CD4-positive, CD25-positive, alpha-beta regulatory T cell (primary cell): Measurements from ENCODE around the gene SCTR. TPM values are rescaled to one million over a fixed set of nuclear protein-coding genes. Genes with fewer than 3 reads are reported as not detected.
A peak's percentile ranks its signal among the peaks of the same experiment; 100 is the strongest.

Experiments
- ATAC-seq, 2 donors: fragments of 150-1000 bp; cut with Tn5 transposase; one replicate each; pipeline ENCODE4 v1.10.0; 2021; ENCODE audit warnings: low read depth in 2 of 2, moderate number of reproducible peaks in 2 of 2, moderate library complexity in 1 of 2
- DNase-seq, 3 donors: peaks; one replicate each; pipeline versions ENCODE4 v3.0.0 to v3.0.0-alpha.2; 2012 to 2022; ENCODE audit warnings: mixed read lengths in 1 of 3
- H3K27ac ChIP-seq: one replicate; pipeline ENCODE4 v1.7.0; 2013; ENCODE audit warnings: mild to moderate bottlenecking, low read length; ENCODE audit not compliant: insufficient read depth, poor library complexity, severe bottlenecking
- H3K27me3 ChIP-seq: one replicate; pipeline ENCODE4 v1.7.0; 2013; ENCODE audit warnings: low read length; ENCODE audit not compliant: control insufficient read depth, insufficient read depth
- H3K36me3 ChIP-seq: one replicate; pipeline ENCODE4 v1.7.0; 2013; ENCODE audit warnings: mild to moderate bottlenecking, low read length, moderate library complexity; ENCODE audit not compliant: control insufficient read depth, insufficient read depth
- H3K4me1 ChIP-seq: 2 replicates; pipeline ENCODE4 v1.7.0; 2013; ENCODE audit warnings: mild to moderate bottlenecking, low read length; ENCODE audit not compliant: insufficient read depth, control insufficient read depth, poor library complexity, severe bottlenecking
- H3K4me3 ChIP-seq: one replicate; pipeline ENCODE4 v1.7.0; 2013; ENCODE audit warnings: low read depth, mild to moderate bottlenecking, low read length, moderate library complexity
- H3K9me3 ChIP-seq, 2 experiments: 1 replicate in 1 of 2; 2 replicates in 1 of 2; pipeline ENCODE4 v1.7.0; 2013; ENCODE audit warnings: low read length in 2 of 2, mild to moderate bottlenecking in 1 of 2, moderate library complexity in 1 of 2; ENCODE audit not compliant: control insufficient read depth in 2 of 2
- H3K27ac Mint-ChIP-seq, 3 donors: one replicate each; pipeline ENCODE4 v1.8.0; 2020 to 2022; ENCODE audit warnings: mild to moderate bottlenecking in 3 of 3, mixed read lengths in 3 of 3, moderate library complexity in 2 of 3
- H3K27me3 Mint-ChIP-seq: one replicate; pipeline ENCODE4 v1.8.0; 2022; ENCODE audit warnings: mild to moderate bottlenecking, mixed read lengths
- H3K36me3 Mint-ChIP-seq: one replicate; pipeline ENCODE4 v1.8.0; 2020; ENCODE audit warnings: mixed read lengths
- H3K4me1 Mint-ChIP-seq, 4 donors: one replicate each; pipeline ENCODE4 v1.8.0; 2020 to 2022; ENCODE audit warnings: mixed read lengths in 4 of 4, mild to moderate bottlenecking in 1 of 4
- H3K4me3 Mint-ChIP-seq, 4 donors: one replicate each; pipeline ENCODE4 v1.8.0; 2020 to 2022; ENCODE audit warnings: mild to moderate bottlenecking in 4 of 4, mixed read lengths in 4 of 4, moderate library complexity in 3 of 4
- H3K9me3 Mint-ChIP-seq, 7 donors: one replicate each; pipeline ENCODE4 v1.8.0; 2020 to 2022; ENCODE audit warnings: mixed read lengths in 7 of 7, mild to moderate bottlenecking in 3 of 7, moderate library complexity in 2 of 7
- polyA plus RNA-seq, 4 donors: library from polyadenylated mRNA; unstranded; fragments of 300-500 nt; fragmentation: Illumina TruSeq; gene quantifications; one replicate each; pipeline ENCODE4 v1.2.3, GENCODE V29; 2021
- total RNA-seq: library from RNA; stranded (reverse); gene quantifications from one replicate; pipeline ENCODE4 v1.2.3, GENCODE V29; 2022

The SCTR gene
- total and polyA plus RNA-seq, 5 donors from 2014 or later: not detected

DNA sequence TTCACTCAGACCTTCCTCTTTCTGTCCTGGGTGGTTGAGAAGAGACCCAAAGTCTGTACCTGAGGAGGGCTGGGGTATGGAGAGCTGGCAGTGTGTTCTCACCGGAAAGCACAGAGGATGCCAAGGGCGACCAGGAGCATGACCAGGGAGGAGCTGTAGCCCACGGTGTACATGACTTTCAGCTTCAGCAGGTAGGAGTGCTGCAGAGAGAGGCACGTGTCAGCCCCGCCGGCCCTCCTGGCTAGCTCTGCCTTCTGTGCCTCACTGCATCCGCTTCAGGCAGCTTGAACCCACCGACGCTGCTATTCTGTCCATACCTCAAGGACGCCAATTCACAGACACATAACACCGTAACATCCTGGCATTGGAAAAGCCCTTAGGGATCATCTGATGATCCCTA is 58.6 kb downstream of the SCTR start:
- H3K4me3 ChIP-seq: no peak overlapping the region
- no peaks in the 10 kb centered on the region for H3K4me1 Mint-ChIP-seq
- no peaks in the 10 kb centered on the region for H3K36me3 Mint-ChIP-seq

DNA sequence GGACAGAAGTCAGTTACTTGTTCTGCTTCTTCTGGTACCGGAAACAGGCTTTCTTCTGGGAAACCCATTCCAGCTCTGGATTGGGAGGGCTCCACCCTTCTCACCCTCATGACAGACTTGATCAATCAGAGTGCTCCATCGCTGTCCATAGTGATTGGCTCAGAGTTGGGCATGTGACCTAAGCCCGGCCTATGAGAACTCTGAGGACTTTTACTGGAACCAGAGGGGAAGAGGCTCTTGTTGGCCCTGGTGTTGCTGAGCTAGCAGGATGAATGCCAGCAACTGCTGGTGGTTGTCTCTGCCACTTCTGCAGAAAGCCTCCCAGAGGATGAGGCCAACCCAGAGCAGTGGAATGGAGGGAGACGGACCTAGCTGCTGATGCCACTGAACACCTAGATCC is 59.3 kb downstream of the SCTR start:
- ATAC-seq (no peak), DNase-seq (no peak)
- Histone ChIP-seq H3K27me3 (no peaks in the 10 kb centered on the region), H3K36me3 (no peaks in the 10 kb centered on the region), H3K27ac (no peak overlapping the region), H3K4me3 (no peak overlapping the region), H3K4me1 (no peaks in the 10 kb centered on the region), H3K9me3 (no peaks in the 10 kb centered on the region)
- H3K27me3 Mint-ChIP-seq: peaks cover 11% of the 10 kb centered on the region
- H3K4me3 Mint-ChIP-seq: no peak overlapping the region
- no peaks in the 10 kb centered on the region for H3K9me3 Mint-ChIP-seq
- H3K27ac Mint-ChIP-seq: no peak overlapping the region
- H3K4me1 Mint-ChIP-seq: no peaks in the 10 kb centered on the region
- H3K36me3 Mint-ChIP-seq: no peaks in the 10 kb centered on the region

More for the DNA sequence above, 58.6 kb downstream of the SCTR start:
- H3K27ac Mint-ChIP-seq: no peak overlapping the region
- no peak for ATAC-seq
- peaks cover 11% of the 10 kb centered on the region for H3K27me3 Mint-ChIP-seq
- H3K27me3 ChIP-seq: no peaks in the 10 kb centered on the region
- no peaks in the 10 kb centered on the region for H3K36me3 ChIP-seq
- DNase-seq: no peak
- H3K4me3 Mint-ChIP-seq: no peak overlapping the region
- H3K9me3 ChIP-seq: no peaks in the 10 kb centered on the region
- H3K9me3 Mint-ChIP-seq: no peaks in the 10 kb centered on the region
- no peaks in the 10 kb centered on the region for H3K4me1 ChIP-seq
- H3K27ac ChIP-seq: no peak overlapping the region

DNA sequence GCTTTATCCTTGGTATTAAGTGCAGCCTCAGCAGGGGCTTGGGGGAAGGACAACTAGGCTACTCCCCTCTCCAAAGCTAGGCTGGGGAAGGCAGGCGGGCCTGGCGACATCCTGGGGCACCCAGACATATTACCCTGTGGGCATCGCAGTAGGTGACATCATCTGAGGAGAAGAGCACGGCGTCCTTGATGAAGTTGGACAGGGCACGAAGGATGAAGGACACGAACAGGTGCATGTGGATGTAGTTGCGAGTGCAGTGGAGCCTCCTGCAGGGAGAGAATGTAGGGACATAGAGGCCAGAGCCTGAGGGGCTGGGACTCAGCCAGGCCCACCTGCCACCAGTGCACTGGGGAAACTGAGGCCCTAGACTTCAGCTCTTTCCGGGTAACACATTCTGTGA is 60.3 kb downstream of the SCTR start:
- Mint-ChIP-seq H3K27ac (no peak overlapping the region), H3K9me3 (no peaks in the 10 kb centered on the region), H3K36me3 (no peaks in the 10 kb centered on the region), H3K27me3 (peaks cover 12% of the 10 kb centered on the region), H3K4me1 (no peaks in the 10 kb centered on the region), H3K4me3 (no peak overlapping the region)
- Histone ChIP-seq H3K9me3 (no peaks in the 10 kb centered on the region), H3K27ac (no peak overlapping the region), H3K27me3 (no peaks in the 10 kb centered on the region), H3K4me3 (no peak overlapping the region), H3K36me3 (no peaks in the 10 kb centered on the region), H3K4me1 (no peaks in the 10 kb centered on the region)
- no peak for ATAC-seq
- DNase-seq: no peak

DNA sequence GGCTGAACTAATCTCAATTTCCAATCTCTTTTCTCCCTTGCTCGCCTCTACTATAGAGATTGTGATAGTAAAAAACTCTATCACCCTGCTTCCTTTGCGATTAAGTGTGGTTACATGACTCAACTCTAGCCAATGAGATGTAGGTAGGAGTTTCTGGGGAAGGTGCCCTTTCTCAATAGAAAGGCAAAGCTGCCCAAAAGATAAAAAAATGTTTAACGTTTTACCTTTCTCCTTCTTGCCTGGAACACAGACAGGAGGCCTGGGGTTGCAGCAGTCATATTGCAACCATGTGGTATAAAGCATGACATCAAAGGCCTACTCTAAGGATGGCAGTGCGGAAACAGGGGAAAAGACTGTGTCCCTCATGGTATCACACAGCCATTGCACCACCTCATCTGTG is 61.1 kb downstream of the SCTR start:
- DNase-seq (peak in 1 of 3 donors; percentile 11), ATAC-seq (no peak)
- no peak overlapping the region for H3K4me3 Mint-ChIP-seq
- no peaks in the 10 kb centered on the region for H3K9me3 ChIP-seq
- H3K4me1 ChIP-seq: no peaks in the 10 kb centered on the region
- peaks cover 10% of the 10 kb centered on the region for H3K27me3 Mint-ChIP-seq
- no peaks in the 10 kb centered on the region for H3K27me3 ChIP-seq
- H3K27ac ChIP-seq: no peak overlapping the region
- H3K27ac Mint-ChIP-seq: no peak overlapping the region
- H3K9me3 Mint-ChIP-seq: no peaks in the 10 kb centered on the region
- no peaks in the 10 kb centered on the region for H3K4me1 Mint-ChIP-seq
- H3K4me3 ChIP-seq: no peak overlapping the region
- no peaks in the 10 kb centered on the region for H3K36me3 Mint-ChIP-seq
- H3K36me3 ChIP-seq: no peaks in the 10 kb centered on the region

DNA sequence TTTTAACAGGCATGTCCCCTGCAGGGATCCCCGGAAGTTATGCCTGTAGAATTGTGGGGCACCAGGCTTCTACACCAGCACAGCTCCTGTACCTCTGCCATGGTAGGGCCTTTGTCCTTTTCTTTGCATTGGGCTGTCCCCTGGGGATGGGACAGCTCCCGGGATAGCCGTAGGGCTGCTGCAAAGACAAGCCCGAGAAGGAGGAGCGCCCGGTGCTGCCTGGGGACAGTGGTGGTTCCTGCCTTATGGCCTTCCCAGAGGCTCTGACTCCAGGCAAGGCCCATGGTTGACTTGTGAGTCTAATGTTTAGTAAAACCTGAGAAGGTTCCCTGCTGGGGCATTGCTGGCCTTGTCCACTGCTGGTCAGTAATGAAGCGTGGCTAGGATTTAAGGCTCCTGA is 61.7 kb downstream of the SCTR start:
- Histone ChIP-seq H3K36me3 (no peaks in the 10 kb centered on the region), H3K4me1 (no peaks in the 10 kb centered on the region), H3K27ac (no peak overlapping the region), H3K4me3 (no peak overlapping the region), H3K9me3 (no peaks in the 10 kb centered on the region), H3K27me3 (no peaks in the 10 kb centered on the region)
- no peaks in the 10 kb centered on the region for H3K4me1 Mint-ChIP-seq
- H3K9me3 Mint-ChIP-seq: no peaks in the 10 kb centered on the region
- no peak overlapping the region for H3K27ac Mint-ChIP-seq
- DNase-seq (no peak), ATAC-seq (no peak)
- H3K4me3 Mint-ChIP-seq: no peak overlapping the region
- H3K36me3 Mint-ChIP-seq: no peaks in the 10 kb centered on the region
- H3K27me3 Mint-ChIP-seq: peaks cover 10% of the 10 kb centered on the region

DNA sequence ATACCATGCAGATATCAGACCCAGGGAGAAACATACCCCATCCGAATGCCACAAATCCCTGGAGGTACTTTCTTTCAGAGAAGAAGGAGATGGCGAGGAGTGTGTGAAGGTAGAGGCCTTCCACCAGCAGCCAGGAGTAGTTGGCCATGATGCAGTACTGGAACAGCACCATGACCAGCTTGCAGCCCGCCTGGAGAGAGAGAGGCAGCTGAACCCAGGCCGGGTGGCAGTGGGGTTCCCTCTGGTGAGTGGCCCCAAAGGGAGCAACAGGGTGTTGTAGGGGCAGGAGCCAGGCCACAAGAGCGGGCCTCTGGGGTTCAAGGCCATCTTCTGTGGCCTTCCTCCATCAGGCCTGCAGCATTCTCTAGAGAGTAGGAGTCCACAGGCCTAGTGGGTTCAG is 62.5 kb downstream of the SCTR start:
- no peaks in the 10 kb centered on the region for H3K4me1 Mint-ChIP-seq
- no peaks in the 10 kb centered on the region for H3K36me3 ChIP-seq
- no peaks in the 10 kb centered on the region for H3K9me3 Mint-ChIP-seq
- H3K4me3 Mint-ChIP-seq: no peak overlapping the region
- no peak overlapping the region for H3K27ac Mint-ChIP-seq
- ATAC-seq (no peak), DNase-seq (no peak)
- peaks cover 10% of the 10 kb centered on the region for H3K27me3 Mint-ChIP-seq
- H3K4me3 ChIP-seq: no peak overlapping the region
- H3K4me1 ChIP-seq: no peaks in the 10 kb centered on the region
- no peak overlapping the region for H3K27ac ChIP-seq
- H3K36me3 Mint-ChIP-seq: no peaks in the 10 kb centered on the region
- no peaks in the 10 kb centered on the region for H3K9me3 ChIP-seq
- no peaks in the 10 kb centered on the region for H3K27me3 ChIP-seq

DNA sequence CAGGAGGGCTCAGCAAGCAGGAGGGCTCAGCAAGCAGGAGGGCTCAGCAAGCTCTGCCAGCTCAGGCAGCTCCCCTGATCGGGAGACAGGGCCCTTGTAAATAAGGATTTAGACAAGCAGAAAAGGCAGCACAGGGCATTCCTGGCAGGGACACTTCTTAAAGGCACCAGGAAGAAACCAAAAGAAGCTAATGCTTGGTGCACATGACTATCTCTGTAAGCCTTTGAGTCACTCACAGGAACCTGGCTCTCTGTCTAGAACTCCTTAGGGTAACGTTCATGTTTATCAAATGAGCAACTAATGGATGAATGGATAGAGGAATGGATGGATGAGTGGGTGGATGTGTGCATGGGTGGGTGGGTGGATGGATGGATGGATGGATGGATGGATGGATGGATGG is 64.2 kb downstream of the SCTR start:
- no peak for ATAC-seq
- no peak overlapping the region for H3K27ac ChIP-seq
- Mint-ChIP-seq H3K4me1 (no peaks in the 10 kb centered on the region), H3K27ac (no peak overlapping the region), H3K4me3 (no peak overlapping the region), H3K9me3 (peaks cover 0 to 1% (median 0%) of the 10 kb centered on the region in 7 donors), H3K36me3 (no peaks in the 10 kb centered on the region), H3K27me3 (peaks cover 21% of the 10 kb centered on the region)
- DNase-seq: no peak
- no peaks in the 10 kb centered on the region for H3K4me1 ChIP-seq
- no peaks in the 10 kb centered on the region for H3K9me3 ChIP-seq
- no peak overlapping the region for H3K4me3 ChIP-seq
- no peaks in the 10 kb centered on the region for H3K36me3 ChIP-seq
- H3K27me3 ChIP-seq: no peaks in the 10 kb centered on the region

DNA sequence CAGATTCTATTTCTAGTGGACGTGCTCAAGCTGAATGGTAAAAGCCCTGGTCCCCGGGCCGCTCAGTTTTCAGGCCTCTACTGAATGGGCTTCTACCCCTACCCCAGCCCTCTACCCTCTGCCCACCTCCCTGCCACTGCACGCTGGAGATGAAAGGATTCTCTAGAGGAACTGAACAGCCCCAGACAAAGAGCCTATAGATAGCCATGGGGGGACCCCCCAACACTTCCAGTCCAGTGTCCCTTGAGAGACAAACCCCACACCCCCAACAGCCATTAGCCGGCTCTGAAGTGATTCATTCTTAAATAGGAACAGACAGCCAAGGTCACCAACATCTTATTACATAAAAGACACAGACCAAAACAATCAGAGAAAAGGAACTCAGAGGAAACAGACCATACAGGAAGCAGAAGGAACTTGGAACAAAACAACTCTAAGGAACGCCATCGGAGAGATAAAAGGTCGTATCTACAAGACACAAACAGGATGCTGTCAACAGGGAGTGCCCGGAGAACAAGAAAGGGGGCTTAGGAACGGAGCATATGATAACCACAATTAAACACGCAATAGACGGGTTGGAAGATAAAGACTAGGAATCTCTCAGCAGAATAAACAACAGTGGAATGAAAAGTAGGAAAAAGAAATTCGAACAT is 69.1 kb downstream of the SCTR start:
- H3K4me1 ChIP-seq: no peaks in the 10 kb centered on the region
- peak overlapping the region in 1 of 3 donors; percentile 6 for H3K27ac Mint-ChIP-seq
- no peaks in the 10 kb centered on the region for H3K36me3 ChIP-seq
- H3K9me3 ChIP-seq: no peaks in the 10 kb centered on the region
- H3K4me3 ChIP-seq: no peak overlapping the region
- no peaks in the 10 kb centered on the region for H3K27me3 ChIP-seq
- H3K4me1 Mint-ChIP-seq: no peaks in the 10 kb centered on the region
- peaks cover 0 to 1% (median 0%) of the 10 kb centered on the region in 7 donors for H3K9me3 Mint-ChIP-seq
- H3K27ac ChIP-seq: no peak overlapping the region
- DNase-seq (no peak), ATAC-seq (no peak)
- H3K27me3 Mint-ChIP-seq: peaks cover 22% of the 10 kb centered on the region
- H3K36me3 Mint-ChIP-seq: no peaks in the 10 kb centered on the region
- no peak overlapping the region for H3K4me3 Mint-ChIP-seq
